Measurements from ENCODE around the gene FAM124A. TPM values are rescaled to one million over a fixed set of nuclear protein-coding genes. Genes with fewer than 3 reads are reported as not detected.

The FAM124A gene
- total and polyA plus RNA-seq, 12 donors: 0.78 to 11.7 (median 3.4) TPM

DNA sequence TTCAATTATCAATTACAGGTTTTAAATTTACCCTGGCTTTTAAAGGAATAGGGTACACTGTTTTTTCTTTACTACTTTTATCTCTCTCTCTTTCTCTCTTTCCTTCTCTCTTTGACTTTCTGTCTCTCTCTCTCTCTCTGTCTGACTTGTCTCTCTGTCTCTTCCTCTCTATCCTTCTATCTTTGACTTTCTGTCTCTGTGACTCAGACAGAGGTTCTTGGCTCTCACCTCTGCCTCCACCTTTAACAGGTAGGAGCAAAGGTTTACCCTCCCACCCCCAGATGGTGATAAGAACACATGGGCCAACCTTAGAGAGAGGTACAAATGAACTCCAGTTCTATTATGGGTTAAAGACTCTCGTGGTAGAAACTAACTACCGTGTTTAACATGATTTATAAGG lies 20.3 kb upstream of the FAM124A start:
- WGBS, 4 donors: 65 to 74% (median 68%) methylated on average over 2 of the region's 2 CpGs
- TF ChIP-seq, protein P1, sequence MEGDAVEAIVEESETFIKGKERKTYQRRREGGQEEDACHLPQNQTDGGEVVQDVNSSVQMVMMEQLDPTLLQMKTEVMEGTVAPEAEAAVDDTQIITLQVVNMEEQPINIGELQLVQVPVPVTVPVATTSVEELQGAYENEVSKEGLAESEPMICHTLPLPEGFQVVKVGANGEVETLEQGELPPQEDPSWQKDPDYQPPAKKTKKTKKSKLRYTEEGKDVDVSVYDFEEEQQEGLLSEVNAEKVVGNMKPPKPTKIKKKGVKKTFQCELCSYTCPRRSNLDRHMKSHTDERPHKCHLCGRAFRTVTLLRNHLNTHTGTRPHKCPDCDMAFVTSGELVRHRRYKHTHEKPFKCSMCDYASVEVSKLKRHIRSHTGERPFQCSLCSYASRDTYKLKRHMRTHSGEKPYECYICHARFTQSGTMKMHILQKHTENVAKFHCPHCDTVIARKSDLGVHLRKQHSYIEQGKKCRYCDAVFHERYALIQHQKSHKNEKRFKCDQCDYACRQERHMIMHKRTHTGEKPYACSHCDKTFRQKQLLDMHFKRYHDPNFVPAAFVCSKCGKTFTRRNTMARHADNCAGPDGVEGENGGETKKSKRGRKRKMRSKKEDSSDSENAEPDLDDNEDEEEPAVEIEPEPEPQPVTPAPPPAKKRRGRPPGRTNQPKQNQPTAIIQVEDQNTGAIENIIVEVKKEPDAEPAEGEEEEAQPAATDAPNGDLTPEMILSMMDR (IDR thresholded peaks at IDR 0.05): no peak
- TF ChIP-seq POLR2A (IDR thresholded peaks at IDR 0.05): no peak
- Histone ChIP-seq H3K36me3 (replicated peaks in 1 of 2) (no peaks in the 10 kb centered on the region), H3K9me3 (replicated peaks in 1 of 3) (no peaks in the 10 kb centered on the region), H3K27ac (no peak overlapping the region), H3K4me3 (no peak overlapping the region), H3K27me3 (peaks cover 5% of the 10 kb centered on the region), H3K4me1 (replicated peaks in 1 of 2) (no peaks in the 10 kb centered on the region)
- intact Hi-C loops (cut with DNase I): no loop called here
- DNase-seq: no peak

DNA sequence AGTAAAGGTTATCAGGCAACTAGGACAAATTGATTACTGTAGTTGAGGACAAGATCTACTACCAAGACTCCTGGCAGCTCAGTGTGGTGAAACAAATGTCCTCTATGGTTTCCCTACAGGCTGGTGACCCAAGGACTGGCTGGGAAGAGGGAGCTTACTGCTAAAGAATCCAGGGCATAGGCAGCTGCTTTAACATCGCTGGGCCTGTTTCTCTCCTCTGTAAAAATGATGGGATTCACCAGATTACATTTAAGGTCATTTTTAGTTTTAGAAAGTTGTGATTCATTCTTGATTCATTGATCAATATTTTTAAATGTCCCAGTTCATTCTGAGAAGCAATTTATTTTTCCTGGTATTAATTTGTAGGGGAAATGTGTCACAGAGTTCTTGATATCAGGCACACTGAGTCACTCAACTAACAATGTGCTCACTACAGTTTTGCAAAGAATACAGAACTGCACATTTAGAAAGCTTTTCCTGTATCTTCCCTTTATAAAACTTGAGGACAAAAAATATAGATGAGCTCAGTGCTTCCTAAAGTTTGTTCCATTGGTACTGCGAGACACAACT lies 19.6 kb upstream of the FAM124A start:
- H3K4me3 ChIP-seq: no peak overlapping the region
- H3K27ac ChIP-seq: no peak overlapping the region
- no peak for DNase-seq
- H3K4me1 ChIP-seq (replicated peaks in 1 of 2): no peaks in the 10 kb centered on the region
- no peaks in the 10 kb centered on the region for H3K36me3 ChIP-seq (replicated peaks in 1 of 2)
- intact Hi-C loops (cut with DNase I): no loop called here
- WGBS, 4 donors: 78 to 93% (median 80%) methylated on average over 2 of the region's 2 CpGs
- TF ChIP-seq, protein P1 (IDR thresholded peaks at IDR 0.05): no peak
- TF ChIP-seq POLR2A (IDR thresholded peaks at IDR 0.05): no peak
- peaks cover 5% of the 10 kb centered on the region for H3K27me3 ChIP-seq
- no peaks in the 10 kb centered on the region for H3K9me3 ChIP-seq (replicated peaks in 1 of 3)

DNA sequence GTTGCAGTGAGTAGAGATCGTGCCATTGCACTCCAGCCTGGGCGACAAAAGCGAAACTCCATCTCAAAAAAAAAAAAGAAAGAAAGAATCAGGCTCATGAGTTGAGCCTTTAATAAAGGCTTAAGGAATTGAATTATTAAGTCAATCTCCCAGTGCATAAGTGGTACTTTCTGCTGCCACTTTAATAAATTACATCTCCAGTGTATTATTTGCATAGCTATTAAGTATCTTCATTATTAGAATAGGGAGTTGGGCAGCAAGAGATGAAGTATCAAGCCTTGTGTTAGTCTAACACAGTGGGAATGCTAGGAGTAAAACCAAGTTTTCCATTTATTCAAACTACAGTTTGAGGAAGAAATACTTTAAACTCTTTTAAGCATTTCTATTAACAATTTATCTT lies 15.6 kb upstream of the FAM124A start:
- H3K36me3 ChIP-seq (replicated peaks in 1 of 2): no peaks in the 10 kb centered on the region
- no peak overlapping the region for H3K27ac ChIP-seq
- no peaks in the 10 kb centered on the region for H3K4me1 ChIP-seq (replicated peaks in 1 of 2)
- no peak for DNase-seq
- H3K27me3 ChIP-seq: peaks cover 12% of the 10 kb centered on the region
- H3K9me3 ChIP-seq (replicated peaks in 1 of 3): no peaks in the 10 kb centered on the region
- no peak for TF ChIP-seq POLR2A (IDR thresholded peaks at IDR 0.05)
- TF ChIP-seq, protein P1 (IDR thresholded peaks at IDR 0.05): no peak
- intact Hi-C loops (cut with DNase I): no loop called here
- WGBS, 4 donors: 95 to 100% (median 98%) methylated on average over 3 of the region's 3 CpGs
- H3K4me3 ChIP-seq: no peak overlapping the region

DNA sequence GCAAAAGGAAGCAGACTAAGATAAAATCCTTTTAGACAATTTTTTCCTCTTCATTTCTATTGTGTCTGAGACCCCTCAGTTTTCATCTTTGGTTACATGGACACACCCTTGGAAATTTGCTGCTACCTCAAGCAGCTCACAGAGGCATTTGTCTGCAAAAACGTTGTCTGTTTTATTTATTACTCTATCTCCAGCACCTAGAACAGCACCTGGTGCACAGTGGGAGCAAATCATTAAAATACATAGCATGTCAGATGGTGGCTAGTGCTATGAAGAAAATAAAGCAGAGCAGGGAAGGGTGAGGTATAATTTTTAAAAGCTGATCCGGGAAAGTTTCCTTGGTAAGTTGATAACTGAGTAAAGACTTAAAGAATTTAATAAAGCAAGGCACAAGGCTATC lies 14.3 kb upstream of the FAM124A start:
- DNase-seq: no peak
- H3K9me3 ChIP-seq (replicated peaks in 1 of 3): no peaks in the 10 kb centered on the region
- WGBS, 4 donors: 48 to 61% (median 51%) methylated on average over 2 of the region's 2 CpGs
- TF ChIP-seq, protein P1 (IDR thresholded peaks at IDR 0.05): no peak
- TF ChIP-seq POLR2A (IDR thresholded peaks at IDR 0.05): no peak
- no peak overlapping the region for H3K4me3 ChIP-seq
- H3K27ac ChIP-seq: no peak overlapping the region
- intact Hi-C loops (cut with DNase I): no loop called here
- peaks cover 13% of the 10 kb centered on the region for H3K27me3 ChIP-seq
- no peaks in the 10 kb centered on the region for H3K36me3 ChIP-seq (replicated peaks in 1 of 2)
- H3K4me1 ChIP-seq (replicated peaks in 1 of 2): no peaks in the 10 kb centered on the region
